ENCODE data around the gene RPL10.

RPL10 gene

GRCh38 chrX:154354013-154354412 is 44.2 kb upstream of the RPL10 start:
- H3K4me1 ChIP-seq (ENCODE audit: insufficient read depth, low read length, severe bottlenecking), result no peaks in the 10 kb centered on the region

GRCh38 chrX:154354516-154354915 is 43.7 kb upstream of the RPL10 start:
- Histone ChIP-seq H3K4me3 (ENCODE audit: low read depth, low read length, poor library complexity, severe bottlenecking) (no peak overlapping the region), H3K9me2 (ENCODE audit: low read depth, low read length) (no peaks in the 10 kb centered on the region), H3F3A (ENCODE audit: insufficient read depth, low read length) (no peaks in the 10 kb centered on the region), H4K20me1 (ENCODE audit: insufficient read depth, low read length) (no peaks in the 10 kb centered on the region), H3K36me3 (ENCODE audit: insufficient read depth, low read length) (peaks cover 49% of the 10 kb centered on the region), H3K4me1 (ENCODE audit: insufficient read depth, low read length, severe bottlenecking) (no peaks in the 10 kb centered on the region), H3K79me2 (ENCODE audit: insufficient read depth, low read length) (no peaks in the 10 kb centered on the region), H3K9me3 (ENCODE audit: low read length) (no peaks in the 10 kb centered on the region), H3K27me3 (ENCODE audit: insufficient read depth, low read length) (no peaks in the 10 kb centered on the region), H3K27ac (ENCODE audit: low read depth, low read length, poor library complexity, severe bottlenecking) (no peak overlapping the region), H3K9ac (ENCODE audit: low read length) (no peak overlapping the region), H2AFZ (ENCODE audit: low read length) (no peak overlapping the region), H3K4me2 (ENCODE audit: low read length) (no peak overlapping the region)
- TF ChIP-seq EZH2 (IDR thresholded peaks at IDR 0.05; ENCODE audit: borderline replicate concordance, low read length) (no peak), CTCF (IDR thresholded peaks at IDR 0.05; ENCODE audit: low read length) (no peak)

More at GRCh38 chrX:154354013-154354412, 44.2 kb upstream of the RPL10 start:
- Histone ChIP-seq H2AFZ (ENCODE audit: low read length) (no peak overlapping the region), H3K4me2 (ENCODE audit: low read length) (no peak overlapping the region), H3K4me3 (ENCODE audit: low read depth, low read length, poor library complexity, severe bottlenecking) (no peak overlapping the region), H4K20me1 (ENCODE audit: insufficient read depth, low read length) (no peaks in the 10 kb centered on the region), H3K36me3 (ENCODE audit: insufficient read depth, low read length) (peaks cover 52% of the 10 kb centered on the region), H3K79me2 (ENCODE audit: insufficient read depth, low read length) (no peaks in the 10 kb centered on the region), H3K9me3 (ENCODE audit: low read length) (no peaks in the 10 kb centered on the region), H3K27me3 (ENCODE audit: insufficient read depth, low read length) (no peaks in the 10 kb centered on the region), H3K9ac (ENCODE audit: low read length) (no peak overlapping the region), H3K9me2 (ENCODE audit: low read depth, low read length) (no peaks in the 10 kb centered on the region), H3F3A (ENCODE audit: insufficient read depth, low read length) (no peaks in the 10 kb centered on the region), H3K27ac (ENCODE audit: low read depth, low read length, poor library complexity, severe bottlenecking) (no peak overlapping the region)
- TF ChIP-seq EZH2 (IDR thresholded peaks at IDR 0.05; ENCODE audit: borderline replicate concordance, low read length) (no peak), CTCF (IDR thresholded peaks at IDR 0.05; ENCODE audit: low read length) (no peak)

- Histone ChIP-seq H3F3A (ENCODE audit: insufficient read depth, low read length) (no peaks in the 10 kb centered on the region), H2AFZ (ENCODE audit: low read length) (no peak overlapping the region), H3K27ac (ENCODE audit: low read depth, low read length, poor library complexity, severe bottlenecking) (no peak overlapping the region), H3K4me2 (ENCODE audit: low read length) (no peak overlapping the region), H3K9me3 (ENCODE audit: low read length) (no peaks in the 10 kb centered on the region), H3K27me3 (ENCODE audit: insufficient read depth, low read length) (no peaks in the 10 kb centered on the region), H3K4me1 (ENCODE audit: insufficient read depth, low read length, severe bottlenecking) (no peaks in the 10 kb centered on the region), H3K79me2 (ENCODE audit: insufficient read depth, low read length) (no peaks in the 10 kb centered on the region), H3K36me3 (ENCODE audit: insufficient read depth, low read length) (peaks cover 49% of the 10 kb centered on the region), H4K20me1 (ENCODE audit: insufficient read depth, low read length) (no peaks in the 10 kb centered on the region), H3K9me2 (ENCODE audit: low read depth, low read length) (no peaks in the 10 kb centered on the region), H3K9ac (ENCODE audit: low read length) (no peak overlapping the region), H3K4me3 (ENCODE audit: low read depth, low read length, poor library complexity, severe bottlenecking) (no peak overlapping the region)
- TF ChIP-seq EZH2 (IDR thresholded peaks at IDR 0.05; ENCODE audit: borderline replicate concordance, low read length) (no peak), CTCF (IDR thresholded peaks at IDR 0.05; ENCODE audit: low read length) (no peak)
These were observed 42.9 kb upstream of the RPL10 start for GRCh38 chrX:154355094-154355775.

Data from OCI-LY1 (cell line).